Ascending aorta (tissue), 2 donors: ENCODE measurements around the gene TEAD1. TPM values are rescaled to one million over a fixed set of nuclear protein-coding genes. Genes with fewer than 3 reads are reported as not detected.

Experiments used
- DNase-seq, 2 donors: peaks; one replicate each; pipeline ENCODE4 v3.0.0-alpha.2; 2019; ENCODE audit warnings: low spot score in 2 of 2
- H3K27ac ChIP-seq, 2 donors: fragments of 200-600 bp; sonication (generic); one replicate each; pipeline ENCODE4 v1.5.1; 2016 to 2017; ENCODE audit warnings: mild to moderate bottlenecking in 1 of 2
- H3K27me3 ChIP-seq: fragments of 200-600 bp; sonication (generic); one replicate; pipeline ENCODE4 v1.5.1; 2017
- H3K36me3 ChIP-seq, 2 donors: fragments of 200-600 bp; sonication (generic); one replicate each; pipeline ENCODE4 v1.5.1; 2016
- H3K4me1 ChIP-seq, 2 donors: fragments of 200-600 bp; sonication (generic); one replicate each; pipeline ENCODE4 v1.5.1; 2016 to 2017; ENCODE audit warnings: mild to moderate bottlenecking in 1 of 2
- H3K4me3 ChIP-seq, 2 donors: fragments of 200-600 bp; sonication (generic); one replicate each; pipeline ENCODE4 v1.5.1; 2016 to 2017; ENCODE audit warnings: mild to moderate bottlenecking in 1 of 2
- H3K9me3 ChIP-seq, 2 donors: fragments of 200-600 bp; sonication (generic); one replicate each; pipeline ENCODE4 v1.5.1; 2016
- CTCF ChIP-seq, 3 experiments: fragments of 200-600 bp in 2 of 3; fragments of 450-650 bp in 1 of 3; sonication (generic) in 2 of 3; IDR thresholded peaks; one replicate each; pipeline ENCODE4 v1.5.1; 2016 to 2019; ENCODE audit warnings: antibody characterized with exemption in 3 of 3, mild to moderate bottlenecking in 1 of 3, moderate library complexity in 1 of 3
- intact Hi-C: fragments of 100-400 bp; cut with DNase I; formaldehyde crosslinking; loops from one replicate; pipeline ENCODE4 v1.15.1; 2023
- total RNA-seq: library from RNA; depleted of rRNA; stranded (reverse); fragments of >200 nt; gene quantifications from one replicate; pipeline ENCODE4 v1.1.0, GENCODE V29; 2016

TEAD1 gene
- total RNA-seq, 1 donor from 2014 or later = 112 TPM

DNA sequence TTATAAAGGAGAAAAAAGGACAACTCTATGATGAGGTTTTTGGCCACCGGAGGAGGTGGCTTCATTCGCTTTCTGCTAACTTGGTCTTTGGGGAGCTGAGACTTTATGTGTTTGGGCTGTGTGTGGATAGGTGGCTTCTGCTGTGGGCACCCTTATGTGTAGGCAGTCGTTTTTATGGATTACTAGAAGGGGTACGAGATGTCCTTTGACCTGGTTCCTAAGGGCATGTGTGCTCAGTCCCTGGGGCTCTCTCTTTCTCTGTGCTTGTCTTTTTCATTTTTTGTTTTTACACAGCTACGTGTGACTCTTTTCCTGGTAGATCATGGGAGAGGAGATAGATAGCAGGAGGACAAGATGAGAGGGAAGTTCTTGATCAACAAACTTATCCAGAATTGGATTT, 93.4 kb downstream of the TEAD1 start:
- intact Hi-C loops = no loop called here
- Histone ChIP-seq H3K27ac (no peak overlapping the region), H3K4me1 (peaks cover 0 to 9% of the 10 kb centered on the region in 2 donors), H3K27me3 (no peaks in the 10 kb centered on the region), H3K4me3 (no peak overlapping the region), H3K36me3 (peaks cover 0 to 10% of the 10 kb centered on the region in 2 donors), H3K9me3 (no peaks in the 10 kb centered on the region)
- no peak for TF ChIP-seq CTCF (IDR thresholded peaks at IDR 0.05)
- DNase-seq = no peak

- intact Hi-C loops = no loop called here
- no peak for DNase-seq
- no peak overlapping the region for H3K4me3 ChIP-seq
- H3K27ac ChIP-seq = no peak overlapping the region
- no peaks in the 10 kb centered on the region for H3K27me3 ChIP-seq
- no peaks in the 10 kb centered on the region for H3K9me3 ChIP-seq
- peaks cover 0 to 9% of the 10 kb centered on the region in 2 donors for H3K4me1 ChIP-seq
- no peak for TF ChIP-seq CTCF (IDR thresholded peaks at IDR 0.05)
- peaks cover 0 to 10% of the 10 kb centered on the region in 2 donors for H3K36me3 ChIP-seq
Observed at GRCh38 chr11:12768726-12769673, 94.8 kb downstream of the TEAD1 start.

DNA sequence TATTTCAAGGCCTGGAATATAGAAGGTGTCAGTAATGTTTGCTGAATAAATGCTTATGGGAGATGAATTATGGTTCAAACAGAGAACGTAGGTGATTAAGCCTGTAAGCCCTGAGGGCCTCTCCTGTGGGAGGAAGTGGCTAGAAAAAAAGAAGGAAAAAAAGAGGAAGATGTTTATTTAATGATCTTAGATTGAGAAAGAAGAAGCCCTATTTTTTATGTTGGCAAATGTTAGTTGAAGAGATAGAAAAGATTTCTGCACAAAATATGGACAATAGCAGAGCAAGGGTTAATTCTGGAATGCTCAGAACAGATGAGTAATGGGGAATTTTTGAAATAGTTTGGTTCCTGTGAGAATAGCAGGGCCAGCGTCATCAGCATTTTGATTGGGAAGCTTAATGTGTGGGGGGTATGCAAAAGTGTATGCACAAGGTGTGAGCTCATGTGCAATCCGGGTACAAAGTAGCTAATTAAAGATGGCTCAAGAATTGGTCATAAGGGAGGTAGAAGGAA, 95.7 kb downstream of the TEAD1 start:
- no peak overlapping the region for H3K27ac ChIP-seq
- no peaks in the 10 kb centered on the region for H3K27me3 ChIP-seq
- intact Hi-C loops = no loop called here

GRCh38 chr11:12770435-12770834, 96.2 kb downstream of the TEAD1 start:
- no peaks in the 10 kb centered on the region for H3K9me3 ChIP-seq
- H3K36me3 ChIP-seq = no peaks in the 10 kb centered on the region
- no peak for TF ChIP-seq CTCF (IDR thresholded peaks at IDR 0.05)
- H3K27me3 ChIP-seq = no peaks in the 10 kb centered on the region
- H3K4me1 ChIP-seq = peaks cover 0 to 8% of the 10 kb centered on the region in 2 donors
- intact Hi-C loops = no loop called here
- H3K27ac ChIP-seq = no peak overlapping the region
- no peak overlapping the region for H3K4me3 ChIP-seq
- DNase-seq = no peak

More for the DNA sequence above, 95.7 kb downstream of the TEAD1 start:
- no peak for DNase-seq
- no peak for TF ChIP-seq CTCF (IDR thresholded peaks at IDR 0.05)
- peaks cover 0 to under 1% of the 10 kb centered on the region in 2 donors for H3K36me3 ChIP-seq
- H3K4me3 ChIP-seq = no peak overlapping the region
- peaks cover 0 to 9% of the 10 kb centered on the region in 2 donors for H3K4me1 ChIP-seq
- H3K9me3 ChIP-seq = no peaks in the 10 kb centered on the region

- Histone ChIP-seq H3K4me1 (peaks cover 0 to 6% of the 10 kb centered on the region in 2 donors), H3K27ac (no peak overlapping the region), H3K9me3 (no peaks in the 10 kb centered on the region), H3K36me3 (no peaks in the 10 kb centered on the region), H3K4me3 (no peak overlapping the region), H3K27me3 (no peaks in the 10 kb centered on the region)
- TF ChIP-seq CTCF (IDR thresholded peaks at IDR 0.05) = no peak
- intact Hi-C loops = no loop called here
- no peak for DNase-seq
Observed at GRCh38 chr11:12770966-12771597, 96.9 kb downstream of the TEAD1 start.
